T47D (cell line): ENCODE measurements around the gene LRRC38.
A peak's percentile ranks its signal among the peaks of the same experiment; 100 is the strongest.

Experiments used
- DNase-seq, 2 experiments: peaks; one replicate each; pipeline versions ENCODE4 v3.0.0 to v3.0.0-alpha.2; 2011 to 2012; ENCODE audit warnings: low read depth in 1 of 2, low spot score in 1 of 2
- JUND ChIP-seq: IDR thresholded peaks from 2 replicates; pipeline ENCODE4 v1.6.1; 2012; ENCODE audit warnings: low read depth
- in situ Hi-C: cut with HindIII; loops from 2 replicates; pipeline ENCODE4 v1.10.0; 2016; ENCODE audit warnings: low sequenced_read_pairs, low pct_unique_long_range_greater_than_20kb

The LRRC38 gene

GRCh38 chr1:13541435-13542215, 27.8 kb upstream of the LRRC38 start:
- in situ Hi-C loops = no loop called here
- TF ChIP-seq JUND = no peak
- no peak for DNase-seq

- in situ Hi-C loops = no loop called here
- no peak for DNase-seq
- no peak for TF ChIP-seq JUND
Observed at GRCh38 chr1:13540866-13541265, 27.1 kb upstream of the LRRC38 start.

DNA sequence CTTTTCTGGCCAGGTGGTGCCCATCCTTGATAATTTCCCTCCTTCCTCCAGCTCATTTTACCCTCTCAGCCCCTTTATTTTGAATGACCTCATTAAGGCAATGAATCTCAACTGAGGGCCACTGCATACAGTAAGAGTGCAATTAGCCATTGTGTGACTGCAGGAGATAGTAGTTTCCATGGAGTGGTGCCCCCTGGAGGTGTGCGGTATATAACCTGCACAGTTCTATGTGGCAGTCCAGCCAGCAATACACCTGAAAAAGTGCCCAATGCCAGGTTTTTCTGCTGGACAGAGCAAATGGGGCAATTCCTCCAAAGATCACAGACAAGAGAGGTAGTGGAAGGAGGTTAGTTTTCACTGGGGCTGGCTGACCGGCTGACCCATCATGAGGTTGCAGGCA, 25.9 kb upstream of the LRRC38 start:
- no peak for TF ChIP-seq JUND

GRCh38 chr1:13538832-13539231, 25.0 kb upstream of the LRRC38 start:
- DNase-seq = no peak
- no peak for TF ChIP-seq JUND
- in situ Hi-C loops = no loop called here

More for the DNA sequence above, 25.9 kb upstream of the LRRC38 start:
- DNase-seq = no peak
- in situ Hi-C loops = no loop called here

DNA sequence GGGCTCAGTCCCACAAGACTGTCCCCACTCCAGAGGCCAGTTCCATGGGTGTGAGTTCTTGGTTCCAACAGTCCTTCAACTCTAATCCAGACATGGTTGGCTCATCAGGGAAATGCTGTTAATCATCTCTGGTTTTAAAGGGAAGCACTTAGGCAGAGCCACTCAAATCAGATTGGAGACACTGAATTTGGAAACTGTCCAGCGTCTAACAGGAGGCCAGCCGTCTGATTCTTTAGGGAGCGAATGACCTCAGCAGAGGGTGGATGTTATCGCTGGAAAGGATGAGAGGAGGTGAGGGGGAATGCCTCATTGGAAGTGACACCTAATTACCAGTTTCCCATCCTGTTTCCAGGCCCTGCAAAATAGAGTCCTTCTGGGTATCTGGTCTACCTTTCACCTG, 22.8 kb upstream of the LRRC38 start:
- no peak for DNase-seq

DNA sequence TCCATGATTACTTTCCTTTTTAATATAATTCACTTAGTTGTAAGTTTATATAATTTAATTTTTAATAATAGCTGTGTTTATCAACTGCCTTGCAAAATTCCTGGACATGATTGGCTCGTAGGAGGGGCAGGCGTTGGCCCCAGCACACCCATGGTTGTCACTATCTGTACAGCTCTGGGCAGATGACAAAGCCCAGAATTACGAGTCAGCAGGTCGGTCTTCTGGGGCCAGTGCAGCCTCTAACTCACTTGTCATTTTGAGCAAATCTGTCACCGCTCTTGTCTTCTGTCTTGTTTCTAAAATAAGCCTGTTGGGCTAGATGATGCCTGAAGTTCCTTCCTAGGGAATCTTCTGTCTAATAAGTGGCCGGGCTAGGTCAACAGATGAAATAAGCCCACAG, 21.4 kb upstream of the LRRC38 start:
- DNase-seq = no peak
- in situ Hi-C loops = no loop called here
- TF ChIP-seq JUND = no peak

More for the DNA sequence above, 22.8 kb upstream of the LRRC38 start:
- TF ChIP-seq JUND = no peak
- in situ Hi-C loops = no loop called here

- TF ChIP-seq JUND = no peak
- no peak for DNase-seq
- in situ Hi-C loops = no loop called here
Observed at GRCh38 chr1:13528320-13528719, 14.5 kb upstream of the LRRC38 start.

- no peak for DNase-seq
- no peak for TF ChIP-seq JUND
- in situ Hi-C loops = no loop called here
Observed at GRCh38 chr1:13523780-13524477, 10.1 kb upstream of the LRRC38 start.

- in situ Hi-C loops = no loop called here
- DNase-seq = no peak
- TF ChIP-seq JUND = no peak
Observed at GRCh38 chr1:13520985-13521384, 7.2 kb upstream of the LRRC38 start.

GRCh38 chr1:13517193-13517812, 3.5 kb upstream of the LRRC38 start:
- no peak for TF ChIP-seq JUND
- in situ Hi-C loops = no loop called here
- peak in 1 of 2 experiments; percentile 41 for DNase-seq

DNA sequence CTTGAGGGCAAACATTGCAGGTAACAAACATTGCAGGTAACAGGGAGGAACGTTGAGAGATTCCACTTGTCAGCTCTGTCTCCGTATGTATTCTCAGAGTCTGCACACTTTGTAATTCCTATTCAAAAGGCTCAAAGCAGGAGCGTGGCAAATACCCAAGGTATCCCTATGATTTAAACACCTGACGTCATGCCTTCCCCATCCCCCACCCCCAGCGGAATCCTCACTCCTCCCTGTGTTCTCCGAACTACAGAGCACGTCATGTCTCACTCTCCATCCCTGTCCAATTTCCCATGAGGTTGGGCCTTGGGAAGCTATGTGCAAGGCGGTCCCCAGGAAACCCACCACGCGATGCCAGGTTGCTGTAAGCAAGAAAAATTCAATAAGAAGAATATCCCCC, 2.8 kb upstream of the LRRC38 start:
- no peak for DNase-seq

DNA sequence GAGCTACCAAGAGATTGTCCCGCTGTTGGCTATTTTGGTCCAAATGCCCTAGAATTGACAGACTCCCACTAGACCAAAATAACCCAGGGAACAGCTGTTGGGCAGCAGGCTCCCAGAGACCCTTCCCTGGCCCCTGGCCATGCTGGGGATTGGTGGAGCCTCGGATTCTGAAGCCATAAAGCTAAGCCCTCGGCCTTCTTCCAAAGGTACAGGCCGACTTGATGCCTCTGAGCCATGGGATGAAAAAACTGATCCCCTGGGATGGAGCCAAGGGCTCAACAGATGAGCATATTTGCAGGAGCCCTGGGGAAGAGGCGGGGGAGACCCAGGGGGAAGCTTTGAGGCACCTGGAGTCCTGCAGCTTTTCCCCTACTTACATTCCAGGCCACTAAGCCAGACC, 1.0 kb upstream of the LRRC38 start:
- in situ Hi-C loops = no loop called here
- no peak for TF ChIP-seq JUND
- DNase-seq = no peak

More for the DNA sequence above, 2.8 kb upstream of the LRRC38 start:
- in situ Hi-C loops = no loop called here
- no peak for TF ChIP-seq JUND
